H1 (cell line): Measurements from ENCODE around the gene FRMPD4. TPM values are rescaled to one million over a fixed set of nuclear protein-coding genes. Genes with fewer than 3 reads are reported as not detected.

Experiments used
- CTCF ChIA-PET: fragments of 300-600 bp; sonication (Branson Sonifier 250); formaldehyde crosslinking; loops from one replicate; lab custom pipeline; 2021; ENCODE audit not compliant: partially characterized antibody; lab: Charles Lee
- POLR2A ChIA-PET: fragments of 300-600 bp; sonication (Branson Sonifier 250); formaldehyde crosslinking; loops from one replicate; lab custom pipeline; 2021; ENCODE audit warnings: inconsistent platforms; ENCODE audit not compliant: partially characterized antibody; lab: Charles Lee
- DNase-seq, 2 experiments: peaks; one replicate each; pipeline versions ENCODE4 v3.0.0 to v3.0.0-alpha.2; 2010 to 2022; ENCODE audit warnings: low spot score in 2 of 2, low read depth in 1 of 2, mixed read lengths in 1 of 2
- FAIRE-seq: peaks from 2 replicates; lab custom pipeline; 2011; peaks lifted over from hg19 to GRCh38; lab: Jason Lieb, UNC
- H2AFZ ChIP-seq: 2 replicates; pipeline ENCODE4 v1.8.1; 2012; ENCODE audit warnings: low read length, inconsistent platforms
- H2AK5ac ChIP-seq: 2 replicates; pipeline ENCODE4 v1.6.1; 2013; ENCODE audit warnings: low read depth, low read length
- H2BK120ac ChIP-seq: replicated peaks from 2 replicates; pipeline ENCODE3; 2013; ENCODE audit warnings: low read depth, low read length, inconsistent platforms
- H2BK12ac ChIP-seq: 2 replicates; pipeline ENCODE4 v1.6.1; 2013; ENCODE audit warnings: low read depth, low read length
- H2BK15ac ChIP-seq: 2 replicates; pipeline ENCODE4 v1.6.1; 2013; ENCODE audit warnings: low read length
- H2BK20ac ChIP-seq: 2 replicates; pipeline ENCODE4 v1.6.1; 2013; ENCODE audit warnings: low read length
- H2BK5ac ChIP-seq: 2 replicates; pipeline ENCODE4 v1.6.1; 2013; ENCODE audit warnings: low read depth, low read length
- H3K14ac ChIP-seq: 2 replicates; pipeline ENCODE4 v1.6.1; 2013; ENCODE audit warnings: inconsistent platforms; ENCODE audit not compliant: insufficient read length
- H3K18ac ChIP-seq: 2 replicates; pipeline ENCODE4 v1.6.1; 2013; ENCODE audit warnings: low read length; ENCODE audit errors: extremely low read depth
- H3K23ac ChIP-seq: 2 replicates; pipeline ENCODE4 v1.6.1; 2013; ENCODE audit warnings: inconsistent platforms; ENCODE audit not compliant: insufficient read length
- H3K23me2 ChIP-seq: 2 replicates; pipeline ENCODE4 v1.6.1; 2013; ENCODE audit warnings: low read depth, low read length
- H3K27ac ChIP-seq: 2 replicates; pipeline ENCODE4 v1.6.1; 2011; ENCODE audit warnings: low read depth, low read length, inconsistent platforms
- H3K27me3 ChIP-seq, 4 experiments: replicated peaks in 1 of 4; 1 replicate in 1 of 4; 2 replicates in 3 of 4; pipeline versions ENCODE4 v1.6.1 to v1.8.1; 2011 to 2013; ENCODE audit warnings: low read length in 3 of 4, mild to moderate bottlenecking in 3 of 4, inconsistent platforms in 2 of 4, mixed read lengths in 2 of 4, moderate library complexity in 1 of 4; ENCODE audit not compliant: control insufficient read depth in 3 of 4, insufficient read depth in 3 of 4; ENCODE audit errors: extremely low read depth in 1 of 4
- H3K36me3 ChIP-seq, 4 experiments: 2 replicates each; pipeline versions ENCODE4 v1.6.1 to v1.8.1; 2011 to 2013; ENCODE audit warnings: mild to moderate bottlenecking in 4 of 4, low read length in 3 of 4, moderate library complexity in 2 of 4, control low read depth in 1 of 4, inconsistent platforms in 1 of 4; ENCODE audit not compliant: insufficient read depth in 4 of 4, control insufficient read depth in 2 of 4
- H3K4ac ChIP-seq: replicated peaks from 2 replicates; pipeline ENCODE3; 2013; ENCODE audit warnings: low read length, low read depth, mixed read lengths, inconsistent platforms; ENCODE audit not compliant: insufficient read length
- H3K4me1 ChIP-seq, 4 experiments: replicated peaks in 1 of 4; 1 replicate in 1 of 4; 2 replicates in 3 of 4; pipeline versions ENCODE4 v1.6.1 to v1.8.1; 2011 to 2013; ENCODE audit warnings: low read length in 3 of 4, inconsistent platforms in 2 of 4, mixed read lengths in 1 of 4; ENCODE audit not compliant: insufficient read depth in 4 of 4, control insufficient read depth in 3 of 4
- H3K4me2 ChIP-seq, 2 experiments: 2 replicates each; pipeline versions ENCODE4 v1.6.1 to v1.8.1; 2011 to 2013; ENCODE audit warnings: low read depth in 2 of 2, low read length in 2 of 2, control low read depth in 1 of 2, inconsistent platforms in 1 of 2, mild to moderate bottlenecking in 1 of 2; ENCODE audit not compliant: insufficient read depth in 1 of 2
- H3K4me3 ChIP-seq, 4 experiments: fragments of 200-600, 300-600 bp in 1 of 4; sonication (generic), shearing (Covaris generic), sonication (Bioruptor Twin) in 1 of 4; 2 replicates each; pipeline versions ENCODE4 v1.5.1 to v1.8.1; 2011 to 2016; ENCODE audit warnings: low read length in 4 of 4, low read depth in 3 of 4, control low read depth in 2 of 4, inconsistent platforms in 2 of 4, mild to moderate bottlenecking in 2 of 4, mixed read lengths in 1 of 4, moderate library complexity in 1 of 4; ENCODE audit not compliant: insufficient read depth in 2 of 4; ENCODE audit errors: extremely low read depth in 1 of 4
- H3K56ac ChIP-seq: replicated peaks from 2 replicates; pipeline ENCODE3; 2013; ENCODE audit warnings: low read depth, mild to moderate bottlenecking, mixed read lengths, low read length, inconsistent platforms; ENCODE audit not compliant: insufficient read length
- H3K79me1 ChIP-seq: 2 replicates; pipeline ENCODE4 v1.6.1; 2013; ENCODE audit warnings: low read depth, low read length, control low read depth
- H3K79me2 ChIP-seq, 2 experiments: 2 replicates each; pipeline versions ENCODE4 v1.6.1 to v1.8.1; 2012 to 2013; ENCODE audit warnings: low read length in 2 of 2, mild to moderate bottlenecking in 2 of 2, inconsistent platforms in 1 of 2; ENCODE audit not compliant: insufficient read depth in 2 of 2, control insufficient read depth in 1 of 2
- H3K9ac ChIP-seq, 4 experiments: replicated peaks in 1 of 4; 1 replicate in 1 of 4; 2 replicates in 3 of 4; pipeline versions ENCODE4 v1.6.1 to v1.8.1; 2011 to 2013; ENCODE audit warnings: low read depth in 3 of 4, low read length in 3 of 4, control low read depth in 2 of 4, mild to moderate bottlenecking in 2 of 4, moderate library complexity in 2 of 4, inconsistent platforms in 1 of 4; ENCODE audit errors: extremely low read depth in 1 of 4
- H3K9me3 ChIP-seq, 2 experiments: 2 replicates each; pipeline versions ENCODE4 v1.6.1 to v1.8.1; 2012 to 2013; ENCODE audit warnings: mild to moderate bottlenecking in 2 of 2, moderate library complexity in 2 of 2, control low read depth in 1 of 2, inconsistent platforms in 1 of 2, low read depth in 1 of 2, low read length in 1 of 2, mixed read lengths in 1 of 2; ENCODE audit not compliant: insufficient read depth in 2 of 2
- H4K20me1 ChIP-seq, 2 experiments: replicated peaks in 1 of 2; 2 replicates each; pipeline versions ENCODE3 to v1.8.1; 2011 to 2013; ENCODE audit warnings: inconsistent platforms in 2 of 2, low read length in 2 of 2, mild to moderate bottlenecking in 1 of 2; ENCODE audit not compliant: insufficient read depth in 2 of 2, control insufficient read depth in 1 of 2
- H4K5ac ChIP-seq: 2 replicates; pipeline ENCODE4 v1.6.1; 2013; ENCODE audit warnings: low read length, low read depth, mixed read lengths, inconsistent platforms; ENCODE audit not compliant: insufficient read length
- H4K8ac ChIP-seq: 2 replicates; pipeline ENCODE4 v1.8.0; 2013; ENCODE audit warnings: mild to moderate bottlenecking, moderate library complexity, low read length, inconsistent platforms; ENCODE audit not compliant: insufficient read depth; ENCODE audit errors: extremely low read depth
- H4K91ac ChIP-seq: replicated peaks from 2 replicates; pipeline ENCODE3; 2013; ENCODE audit warnings: low read length, mixed read lengths, inconsistent platforms; ENCODE audit not compliant: insufficient read length
- BACH1 ChIP-seq: IDR thresholded peaks from 2 replicates; pipeline ENCODE4 v1.6.1; 2012; ENCODE audit warnings: low read length, improper control_type of control experiment
- CREB1 ChIP-seq: IDR thresholded peaks from 2 replicates; pipeline ENCODE4 v1.6.1; 2012; ENCODE audit warnings: inconsistent platforms
- CTCF ChIP-seq, 3 experiments: IDR thresholded peaks; 1 replicate in 2 of 3; 2 replicates in 1 of 3; pipeline versions ENCODE4 v1.5.1 to v1.6.1; 2011; ENCODE audit warnings: low read length in 3 of 3, mild to moderate bottlenecking in 3 of 3, inconsistent platforms in 2 of 3, low read depth in 1 of 3, moderate library complexity in 1 of 3; ENCODE audit not compliant: insufficient read depth in 1 of 3; ENCODE audit errors: control extremely low read depth in 1 of 3
- FOSL1 ChIP-seq: IDR thresholded peaks from 2 replicates; pipeline ENCODE4 v1.6.1; 2011; ENCODE audit warnings: mild to moderate bottlenecking, low read depth, low read length, moderate library complexity; ENCODE audit not compliant: insufficient read depth
- KDM4A ChIP-seq: IDR thresholded peaks from one replicate; pipeline ENCODE4 v1.7.1; 2012; ENCODE audit warnings: low read depth, mild to moderate bottlenecking, moderate library complexity, low read length, inconsistent platforms; ENCODE audit not compliant: severe bottlenecking
- KDM5A ChIP-seq: fragments of 200-600 bp; IDR thresholded peaks from 2 replicates; pipeline ENCODE4 v1.7.1; 2012; ENCODE audit warnings: mild to moderate bottlenecking, low read length, inconsistent platforms, mixed read lengths
- RXRA ChIP-seq: IDR thresholded peaks from 2 replicates; pipeline ENCODE4 v1.6.1; 2011; ENCODE audit warnings: low read depth, mild to moderate bottlenecking, low read length, moderate library complexity; ENCODE audit not compliant: insufficient read depth
- SAP30 ChIP-seq: fragments of 300-600 bp; sonication (generic); IDR thresholded peaks from 2 replicates; pipeline ENCODE4 v1.7.1; 2012; ENCODE audit warnings: low read length, moderate library complexity, mild to moderate bottlenecking, inconsistent platforms; ENCODE audit not compliant: insufficient read depth, insufficient replicate concordance
- SIRT6 ChIP-seq: IDR thresholded peaks from one replicate; pipeline ENCODE4 v1.7.1; 2012; ENCODE audit warnings: low read length, inconsistent platforms
- SRF ChIP-seq: IDR thresholded peaks from 2 replicates; pipeline ENCODE4 v1.6.1; 2011; ENCODE audit warnings: mild to moderate bottlenecking, low read depth, low read length, moderate library complexity
- ZNF274 ChIP-seq: IDR thresholded peaks from 2 replicates; pipeline ENCODE4 v1.7.0; 2012; ENCODE audit warnings: low read length, borderline replicate concordance; ENCODE audit errors: extremely low read depth
- WGBS, 2 experiments: shearing (Covaris generic) in 1 of 2; methylation state at CpG; one replicate each; pipeline versions ENCODE4 v1.1.6 to v1.1.7; 2013 to 2015; ENCODE audit warnings: low lambda C conversion rate in 2 of 2, mixed read lengths in 2 of 2, inconsistent platforms in 1 of 2, low coverage in 1 of 2, missing lambda C conversion rate in 1 of 2; ENCODE audit not compliant: insufficient replicate concordance in 2 of 2, insufficient coverage in 1 of 2, insufficient read length in 1 of 2; ENCODE audit errors: extremely low coverage in 1 of 2, missing lambda C conversion rate in 1 of 2; 5-methylcytosine and 5-hydroxymethylcytosine counted together
- polyA plus RNA-seq, 7 experiments: library from polyadenylated mRNA; depleted of rRNA in 3 of 7; stranded (reverse) in 5 of 7; unstranded in 2 of 7; fragments of >200 nt in 5 of 7; fragments of 200-250 nt in 2 of 7; gene quantifications; 1 replicate in 5 of 7; 2 replicates in 1 of 7; 4 replicates in 1 of 7; pipeline versions ENCODE4 v1.2.1 to v1.2.3, GENCODE V29; 2011 to 2013; ENCODE audit warnings: missing spikeins in 2 of 7, mixed read lengths in 2 of 7
- total RNA-seq: library from RNA; stranded (reverse); fragmentation: NEBNext Ultra II Directional; extraction: Animal tissue kit (Norgen Biotek cat#: 25700); gene quantifications from 2 replicates; pipeline ENCODE4 v1.2.1, GENCODE V29; 2021

The FRMPD4 gene
- total and polyA plus RNA-seq, 2 of the 8 experiments (the other 6 are each of a cell fraction or from before 2014, with no cell fraction given), result 0.02 to 0.37 TPM

DNA sequence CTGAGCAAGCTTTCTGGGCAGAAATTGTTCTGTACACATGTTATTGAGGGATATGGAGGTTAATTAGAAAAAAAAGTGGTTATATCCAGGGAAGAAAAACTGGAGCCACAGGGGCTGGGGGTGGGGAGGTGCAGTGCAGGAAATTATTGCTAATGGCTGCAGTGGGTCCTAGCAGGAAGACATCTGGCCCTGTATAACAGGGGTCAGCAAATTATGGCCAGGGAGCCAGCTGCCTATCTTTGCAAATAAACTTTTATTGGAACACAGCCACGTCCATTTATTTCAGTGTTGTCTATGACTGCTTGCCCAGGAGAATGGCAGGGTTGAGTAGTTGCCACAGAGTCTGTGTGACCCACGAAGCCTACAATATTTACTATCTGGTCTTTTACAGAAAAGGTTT, 629.6 kb downstream of the FRMPD4 start:
- FAIRE-seq (no peak), DNase-seq (no peak)
- Histone ChIP-seq H3K23me2 (no peaks in the 10 kb centered on the region), H3K4me3 (no peak overlapping the region), H4K8ac (no peak overlapping the region), H2BK15ac (no peak overlapping the region), H2AK5ac (no peak overlapping the region), H2AFZ (no peak overlapping the region), H3K18ac (no peak overlapping the region), H2BK12ac (no peak overlapping the region), H3K27ac (no peak overlapping the region), H4K91ac (no peak overlapping the region), H3K14ac (no peak overlapping the region), H3K4ac (no peak overlapping the region), H4K20me1 (no peaks in the 10 kb centered on the region), H3K36me3 (no peaks in the 10 kb centered on the region), H3K79me2 (no peaks in the 10 kb centered on the region), H3K27me3 (no peaks in the 10 kb centered on the region), H3K79me1 (no peaks in the 10 kb centered on the region), H3K23ac (no peak overlapping the region), H3K56ac (no peak overlapping the region), H2BK20ac (no peak overlapping the region), H4K5ac (no peak overlapping the region), H2BK5ac (no peak overlapping the region), H2BK120ac (no peak overlapping the region), H3K4me1 (no peaks in the 10 kb centered on the region), H3K4me2 (no peak overlapping the region), H3K9me3 (no peaks in the 10 kb centered on the region), H3K9ac (no peak overlapping the region)
- no peak for TF ChIP-seq SAP30
- TF ChIP-seq FOSL1, result no peak
- no peak for TF ChIP-seq ZNF274
- TF ChIP-seq CREB1, result no peak
- TF ChIP-seq RXRA, result no peak
- TF ChIP-seq KDM5A, result no peak
- TF ChIP-seq SIRT6, result no peak
- TF ChIP-seq KDM4A, result no peak
- no peak for TF ChIP-seq CTCF (IDR thresholded peaks at IDR 0.05; ENCODE audit: control extremely low read depth in 1 of 3, insufficient read depth in 1 of 3, low read depth in 1 of 3, low read length in 3 of 3)
- TF ChIP-seq BACH1, result no peak
- no peak for TF ChIP-seq SRF
- 80% methylated on average over 2 of the region's 2 CpGs; no CpG with 5 or more reads in 1 of the 2 experiments for WGBS, 2 experiments
- ChIA-PET POLR2A (no interaction called here), CTCF (interaction anchor here (0.6 to 1.3 kb wide), 2 partner anchors 19 to 1630 kb away, joined by 3 read pairs; no protein-coding TSS in a partner anchor)
